Ascending aorta (tissue), 2 donors: ENCODE results near the gene TRIM4. TPM values are rescaled to one million over a fixed set of nuclear protein-coding genes. Genes with fewer than 3 reads are reported as not detected.
"Not testable (repeated sequence)": the region's sequence is repeated elsewhere in the genome, so short reads cannot be mapped to it uniquely, and the experiment has no call there.

Source experiments
- DNase-seq, 2 donors: peaks; one replicate each; pipeline ENCODE4 v3.0.0-alpha.2; 2019; ENCODE audit warnings: low spot score in 2 of 2
- H3K27ac ChIP-seq, 2 donors: fragments of 200-600 bp; sonication (generic); one replicate each; pipeline ENCODE4 v1.5.1; 2016 to 2017; ENCODE audit warnings: mild to moderate bottlenecking in 1 of 2
- H3K27me3 ChIP-seq: fragments of 200-600 bp; sonication (generic); one replicate; pipeline ENCODE4 v1.5.1; 2017
- H3K36me3 ChIP-seq, 2 donors: fragments of 200-600 bp; sonication (generic); one replicate each; pipeline ENCODE4 v1.5.1; 2016
- H3K4me1 ChIP-seq, 2 donors: fragments of 200-600 bp; sonication (generic); one replicate each; pipeline ENCODE4 v1.5.1; 2016 to 2017; ENCODE audit warnings: mild to moderate bottlenecking in 1 of 2
- H3K4me3 ChIP-seq, 2 donors: fragments of 200-600 bp; sonication (generic); one replicate each; pipeline ENCODE4 v1.5.1; 2016 to 2017; ENCODE audit warnings: mild to moderate bottlenecking in 1 of 2
- H3K9me3 ChIP-seq, 2 donors: fragments of 200-600 bp; sonication (generic); one replicate each; pipeline ENCODE4 v1.5.1; 2016
- intact Hi-C: fragments of 100-400 bp; cut with DNase I; formaldehyde crosslinking; loops from one replicate; pipeline ENCODE4 v1.15.1; 2023
- total RNA-seq: library from RNA; depleted of rRNA; stranded (reverse); fragments of >200 nt; gene quantifications from one replicate; pipeline ENCODE4 v1.1.0, GENCODE V29; 2016
- TF ChIP-seq, protein P1 (sequence below), 3 experiments: fragments of 200-600 bp in 2 of 3; fragments of 450-650 bp in 1 of 3; sonication (generic) in 2 of 3; IDR thresholded peaks; one replicate each; pipeline ENCODE4 v1.5.1; 2016 to 2019; ENCODE audit warnings: antibody characterized with exemption in 3 of 3, mild to moderate bottlenecking in 1 of 3, moderate library complexity in 1 of 3

Gene TRIM4
- total RNA-seq, 1 donor from 2014 or later: 12.7 TPM

DNA sequence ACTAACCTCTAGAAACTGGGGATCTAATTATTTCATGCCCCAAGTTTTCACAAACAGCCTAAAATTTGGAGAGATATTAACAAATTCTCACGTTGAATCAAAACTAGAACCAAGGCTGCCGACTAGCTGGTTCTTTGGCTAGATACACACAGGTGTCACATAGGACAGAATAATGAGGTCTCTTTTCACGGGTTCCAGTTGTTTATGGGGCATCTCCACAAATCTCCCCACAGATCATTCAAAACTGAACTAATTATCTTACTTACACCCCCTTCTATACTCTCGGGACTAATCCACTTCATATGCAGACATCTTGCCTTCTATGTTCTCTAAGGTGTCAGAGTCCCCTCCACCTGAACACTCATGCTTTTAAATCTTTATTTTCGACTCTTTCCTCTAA lies 26.1 kb downstream of the TRIM4 start:
- Histone ChIP-seq H3K27me3 (no peaks in the 10 kb centered on the region), H3K4me3 (no peak overlapping the region), H3K4me1 (no peaks in the 10 kb centered on the region), H3K9me3 (no peaks in the 10 kb centered on the region), H3K36me3 (peaks cover 17 to 37% of the 10 kb centered on the region in 2 donors), H3K27ac (no peak overlapping the region)
- intact Hi-C loops: no loop called here
- no peak for DNase-seq
- TF ChIP-seq, protein P1, sequence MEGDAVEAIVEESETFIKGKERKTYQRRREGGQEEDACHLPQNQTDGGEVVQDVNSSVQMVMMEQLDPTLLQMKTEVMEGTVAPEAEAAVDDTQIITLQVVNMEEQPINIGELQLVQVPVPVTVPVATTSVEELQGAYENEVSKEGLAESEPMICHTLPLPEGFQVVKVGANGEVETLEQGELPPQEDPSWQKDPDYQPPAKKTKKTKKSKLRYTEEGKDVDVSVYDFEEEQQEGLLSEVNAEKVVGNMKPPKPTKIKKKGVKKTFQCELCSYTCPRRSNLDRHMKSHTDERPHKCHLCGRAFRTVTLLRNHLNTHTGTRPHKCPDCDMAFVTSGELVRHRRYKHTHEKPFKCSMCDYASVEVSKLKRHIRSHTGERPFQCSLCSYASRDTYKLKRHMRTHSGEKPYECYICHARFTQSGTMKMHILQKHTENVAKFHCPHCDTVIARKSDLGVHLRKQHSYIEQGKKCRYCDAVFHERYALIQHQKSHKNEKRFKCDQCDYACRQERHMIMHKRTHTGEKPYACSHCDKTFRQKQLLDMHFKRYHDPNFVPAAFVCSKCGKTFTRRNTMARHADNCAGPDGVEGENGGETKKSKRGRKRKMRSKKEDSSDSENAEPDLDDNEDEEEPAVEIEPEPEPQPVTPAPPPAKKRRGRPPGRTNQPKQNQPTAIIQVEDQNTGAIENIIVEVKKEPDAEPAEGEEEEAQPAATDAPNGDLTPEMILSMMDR (IDR thresholded peaks at IDR 0.05): no peak

DNA sequence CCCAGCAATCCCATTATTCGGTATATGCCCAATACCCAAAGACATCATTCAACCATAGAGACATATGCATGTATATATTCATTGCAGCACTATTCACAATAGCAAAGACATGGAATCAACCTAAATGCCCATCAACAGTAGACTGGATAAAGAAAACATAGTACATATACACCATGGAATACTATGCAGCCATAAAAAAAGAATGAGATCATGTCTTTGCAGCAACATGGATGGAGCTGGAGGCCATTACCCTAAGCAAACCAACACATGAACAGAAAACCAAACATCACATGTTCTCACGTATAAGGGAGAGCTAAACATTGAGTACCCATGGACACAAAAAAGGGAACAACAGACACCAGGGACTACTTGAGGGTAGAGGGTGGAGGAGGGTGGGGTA lies 29.0 kb downstream of the TRIM4 start:
- H3K27me3 ChIP-seq, H3K4me3 ChIP-seq, DNase-seq, H3K9me3 ChIP-seq, H3K27ac ChIP-seq, intact Hi-C loops, H3K4me1 ChIP-seq: not testable (repeated sequence)
- H3K36me3 ChIP-seq: peaks cover 17 to 36% of the 10 kb centered on the region in 2 donors

DNA sequence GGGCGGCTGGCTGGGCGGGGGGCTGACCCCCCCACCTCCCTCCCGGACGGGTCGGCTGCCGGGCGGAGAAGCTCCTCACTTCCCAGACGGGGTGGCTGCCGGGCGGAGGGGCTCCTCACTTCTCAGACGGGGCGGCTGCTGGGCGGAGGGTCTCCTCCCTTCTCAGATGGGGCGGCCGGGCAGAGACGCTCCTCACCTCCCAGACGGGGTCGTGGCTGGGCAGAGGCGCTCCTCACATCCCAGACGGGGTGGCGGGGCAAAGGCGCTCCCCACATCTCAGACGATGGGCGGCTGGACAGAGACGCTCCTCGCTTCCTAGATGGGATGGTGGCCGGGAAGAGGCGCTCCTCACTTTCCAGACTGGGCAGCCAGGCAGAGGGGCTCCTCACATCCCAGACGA lies 31.0 kb downstream of the TRIM4 start:
- H3K27me3 ChIP-seq, H3K27ac ChIP-seq, H3K4me3 ChIP-seq, DNase-seq, H3K4me1 ChIP-seq, intact Hi-C loops, H3K9me3 ChIP-seq: not testable (repeated sequence)
- H3K36me3 ChIP-seq: peaks cover 17 to 36% of the 10 kb centered on the region in 2 donors

DNA sequence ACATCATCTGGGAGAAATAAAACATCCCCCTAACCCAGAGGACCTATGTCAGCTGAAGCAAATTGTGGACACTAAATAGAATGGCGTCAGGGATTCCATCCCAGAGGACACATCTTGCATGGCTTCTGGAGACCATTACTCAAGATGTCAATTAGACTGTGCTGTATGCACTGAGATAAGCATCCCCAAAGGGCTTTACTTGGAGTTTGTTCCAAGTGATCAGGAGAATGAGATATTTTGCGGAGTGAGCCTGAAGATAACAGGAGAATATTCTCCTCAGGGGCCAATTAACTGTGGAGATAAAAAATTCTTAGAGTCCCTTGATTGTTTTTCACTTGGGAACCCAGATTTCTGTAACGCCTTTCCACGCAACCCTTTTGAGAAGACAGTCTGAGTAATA lies 38.0 kb downstream of the TRIM4 start:
- Histone ChIP-seq H3K4me1 (no peaks in the 10 kb centered on the region), H3K27ac (no peak overlapping the region), H3K27me3 (no peaks in the 10 kb centered on the region), H3K4me3 (no peak overlapping the region), H3K9me3 (no peaks in the 10 kb centered on the region), H3K36me3 (no peaks in the 10 kb centered on the region)
- TF ChIP-seq, protein P1 (IDR thresholded peaks at IDR 0.05): no peak
- DNase-seq: no peak
- intact Hi-C loops: no loop called here

DNA sequence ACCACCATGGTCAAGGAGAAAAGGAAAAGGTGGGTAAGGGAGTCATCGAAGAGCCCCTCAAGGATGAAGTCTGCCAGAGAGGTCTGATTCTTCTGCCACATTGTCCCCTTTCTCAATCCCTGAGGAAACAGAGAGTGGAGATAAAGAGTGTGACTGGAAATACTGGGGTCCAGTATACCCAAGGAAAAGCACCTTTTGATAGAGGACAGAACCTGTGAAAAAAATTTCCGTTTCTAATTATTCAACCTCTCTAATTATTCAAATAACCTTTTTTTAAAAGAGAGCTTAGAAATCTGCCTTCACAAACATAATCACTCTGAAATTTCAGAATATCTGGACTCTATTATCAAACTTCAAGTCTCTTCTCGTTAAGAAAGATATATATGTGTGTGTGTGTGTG lies 42.4 kb downstream of the TRIM4 start, which contains the start of gene OR2AE1:
Gene OR2AE1 (minus strand): TSS at position 101 of the 400 bp plus-strand sequence. CDS start 0 bp downstream, at position 101.
- intact Hi-C loops: no loop called here
- DNase-seq: no peak
- H3K4me1 ChIP-seq: no peaks in the 10 kb centered on the region
- no peaks in the 10 kb centered on the region for H3K9me3 ChIP-seq
- no peaks in the 10 kb centered on the region for H3K27me3 ChIP-seq
- H3K27ac ChIP-seq: no peak within 1 kb of the TSS
- H3K36me3 ChIP-seq: no peaks in the 10 kb centered on the region
- TF ChIP-seq, protein P1 (IDR thresholded peaks at IDR 0.05): no peak
- H3K4me3 ChIP-seq: no peak within 1 kb of the TSS

DNA sequence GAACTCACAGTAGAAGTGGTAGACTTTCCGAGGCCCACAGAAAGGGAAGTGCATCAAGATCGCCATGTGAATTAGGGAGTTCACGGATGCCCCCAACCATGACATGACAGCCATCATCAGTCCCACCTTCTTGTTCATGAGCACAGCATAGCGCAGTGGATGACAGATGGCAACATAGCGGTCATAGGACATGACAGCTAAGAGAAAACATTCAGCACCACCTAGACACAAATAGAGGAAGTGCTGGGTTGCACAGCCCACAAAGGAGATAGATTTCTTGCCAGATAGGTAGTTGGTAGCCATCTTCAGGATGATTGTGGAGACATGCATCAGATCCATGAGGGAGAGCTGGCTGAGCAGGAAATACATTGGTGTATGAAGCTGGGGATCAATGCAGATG lies 42.8 kb downstream of the TRIM4 start:
- DNase-seq: no peak
- Histone ChIP-seq H3K27me3 (no peaks in the 10 kb centered on the region), H3K4me1 (no peaks in the 10 kb centered on the region), H3K27ac (no peak overlapping the region), H3K36me3 (no peaks in the 10 kb centered on the region), H3K4me3 (no peak overlapping the region), H3K9me3 (no peaks in the 10 kb centered on the region)
- intact Hi-C loops: no loop called here
- TF ChIP-seq, protein P1 (IDR thresholded peaks at IDR 0.05): no peak

DNA sequence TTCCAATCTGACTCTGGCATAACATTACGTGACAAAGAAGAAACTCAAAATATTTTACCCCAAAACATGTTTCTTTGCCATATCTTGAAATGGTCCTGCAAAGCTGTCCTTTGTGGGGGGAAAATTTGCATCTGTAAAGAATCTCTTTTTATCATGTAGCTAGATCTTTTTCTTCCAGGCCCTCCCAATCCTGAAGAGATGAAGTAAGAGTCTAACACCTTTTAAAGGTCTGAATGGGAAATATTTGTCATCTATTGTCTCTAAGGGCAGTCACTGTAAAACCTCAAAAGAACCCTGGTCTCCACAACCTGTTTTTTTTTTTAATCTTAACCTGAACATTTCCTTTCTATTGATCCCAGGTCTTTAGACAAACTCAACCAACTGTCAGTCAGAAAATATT lies 51.1 kb downstream of the TRIM4 start:
- H3K4me1 ChIP-seq: peaks cover 0 to 4% of the 10 kb centered on the region in 2 donors
- intact Hi-C loops: no loop called here
- no peak for DNase-seq
- no peak overlapping the region for H3K27ac ChIP-seq
- TF ChIP-seq, protein P1 (IDR thresholded peaks at IDR 0.05): no peak
- no peak overlapping the region for H3K4me3 ChIP-seq
- no peaks in the 10 kb centered on the region for H3K27me3 ChIP-seq
- peaks cover 0 to 12% of the 10 kb centered on the region in 2 donors for H3K9me3 ChIP-seq
- H3K36me3 ChIP-seq: no peaks in the 10 kb centered on the region

DNA sequence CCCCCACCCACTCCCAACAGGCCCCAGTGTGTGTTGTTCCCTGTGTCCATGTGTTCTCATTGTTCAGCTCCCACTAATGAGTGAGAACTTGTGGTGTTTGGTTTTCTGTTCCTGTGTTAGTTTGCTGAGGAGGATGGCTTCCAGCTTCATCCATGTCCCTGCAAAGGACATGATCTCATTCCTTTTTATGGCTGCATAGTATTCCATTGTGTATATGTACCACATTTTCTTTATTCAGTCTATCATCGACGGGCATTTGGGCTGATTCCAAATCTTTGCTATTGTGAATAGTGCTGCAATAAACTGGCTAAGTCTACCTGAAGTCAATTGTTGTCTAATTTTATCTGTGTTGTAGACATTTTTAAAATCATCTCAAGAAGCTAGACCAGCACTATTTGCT lies 51.9 kb downstream of the TRIM4 start:
- H3K27me3 ChIP-seq, H3K4me3 ChIP-seq, intact Hi-C loops, H3K36me3 ChIP-seq, DNase-seq, H3K4me1 ChIP-seq, H3K27ac ChIP-seq: not testable (repeated sequence)
- H3K9me3 ChIP-seq: peaks cover 0 to 13% of the 10 kb centered on the region in 2 donors
